Mucosa of descending colon (tissue), 3 donors: ENCODE measurements around the gene LHPP. TPM values are rescaled to one million over a fixed set of nuclear protein-coding genes. Genes with fewer than 3 reads are reported as not detected.
A peak's percentile ranks its signal among the peaks of the same experiment; 100 is the strongest.

ENCODE experiments used
- ATAC-seq: fragments of 200-7000 bp; cut with Tn5 transposase; one replicate; pipeline ENCODE4 v1.9.1; 2020; ENCODE audit warnings: mild to moderate bottlenecking, moderate library complexity
- DNase-seq, 3 donors: peaks; one replicate each; pipeline ENCODE4 v3.0.0-alpha.2; 2020
- H3K36me3 ChIP-seq: fragments of 200-600 bp; one replicate; pipeline ENCODE4 v1.8.0; 2021; ENCODE audit warnings: low read depth, mild to moderate bottlenecking
- H3K4me1 ChIP-seq: fragments of 200-600 bp; one replicate; pipeline ENCODE4 v1.8.0; 2021; ENCODE audit warnings: low read depth, mild to moderate bottlenecking
- H3K4me3 ChIP-seq: fragments of 200-600 bp; one replicate; pipeline ENCODE4 v1.8.0; 2021; ENCODE audit warnings: mild to moderate bottlenecking
- H3K9me3 ChIP-seq: fragments of 200-600 bp; one replicate; pipeline ENCODE4 v1.8.0; 2021; ENCODE audit warnings: mild to moderate bottlenecking
- CTCF ChIP-seq: fragments of 200-600 bp; IDR thresholded peaks from one replicate; pipeline ENCODE4 v1.8.0; 2022; ENCODE audit warnings: antibody characterized with exemption, mild to moderate bottlenecking
- intact Hi-C, 2 donors: fragments of 100-400 bp; cut with DNase I in 1 of 2; cut with micrococcal nuclease in 1 of 2; formaldehyde crosslinking; loops; one replicate each; pipeline versions ENCODE4 v1.11.0 to v1.11.1; 2022; cut with DNase I, micrococcal nuclease
- total RNA-seq, 3 donors: library from RNA; stranded (reverse); fragmentation: NEBNext Ultra II Directional in 2 of 3; extraction: Animal tissue kit (Norgen Biotek cat#: 25700) in 2 of 3; gene quantifications; one replicate each; pipeline versions ENCODE4 v1.2.1 to v1.2.4, GENCODE V29; 2021 to 2023
- donor health status: DM: no; HTN: no; CAD: no; lungs with moderate emphysema.
- donor health status: DM: no; HTN: no; CAD: no.
- donor health status: DM: no; HTN: yes; CAD: no.

Gene LHPP
- total RNA-seq, 3 donors from 2014 or later = 19.7 to 46.7 (median 26.5) TPM

- DNase-seq (peak in 2 of 3 donors; percentile 3 to 16), ATAC-seq (no peak)
- no peak overlapping the region for H3K4me3 ChIP-seq
- H3K9me3 ChIP-seq = no peaks in the 10 kb centered on the region
- no peaks in the 10 kb centered on the region for H3K36me3 ChIP-seq
- H3K4me1 ChIP-seq = no peaks in the 10 kb centered on the region
- intact Hi-C loops = no loop called here
- TF ChIP-seq CTCF = no peak
Observed at GRCh38 chr10:124601016-124601415, 139.4 kb downstream of the LHPP start.

GRCh38 chr10:124601431-124602120, 140.0 kb downstream of the LHPP start:
- H3K9me3 ChIP-seq = no peaks in the 10 kb centered on the region
- no peak for TF ChIP-seq CTCF
- H3K4me1 ChIP-seq = no peaks in the 10 kb centered on the region
- peak; percentile 47 for ATAC-seq
- no peaks in the 10 kb centered on the region for H3K36me3 ChIP-seq
- H3K4me3 ChIP-seq = no peak overlapping the region
- intact Hi-C loops = no loop called here
- DNase-seq = peak in 2 of 3 donors; percentile 21 to 76

- TF ChIP-seq CTCF = no peak
- intact Hi-C loops = no loop called here
Observed at GRCh38 chr10:124602121-124602561, 140.5 kb downstream of the LHPP start.

GRCh38 chr10:124602646-124603365, 141.2 kb downstream of the LHPP start:
- H3K4me1 ChIP-seq = no peaks in the 10 kb centered on the region
- ATAC-seq = no peak
- no peaks in the 10 kb centered on the region for H3K36me3 ChIP-seq
- no peak for TF ChIP-seq CTCF
- no peaks in the 10 kb centered on the region for H3K9me3 ChIP-seq
- DNase-seq = peak in 2 of 3 donors; percentile 22 to 50
- H3K4me3 ChIP-seq = no peak overlapping the region
- intact Hi-C loops = no loop called here

More at GRCh38 chr10:124602121-124602561, 140.5 kb downstream of the LHPP start:
- peak in 2 of 3 donors; percentile 16 to 38 for DNase-seq
- Histone ChIP-seq H3K9me3 (no peaks in the 10 kb centered on the region), H3K4me1 (no peaks in the 10 kb centered on the region), H3K36me3 (no peaks in the 10 kb centered on the region), H3K4me3 (no peak overlapping the region)
- ATAC-seq = no peak

- ATAC-seq (no peak), DNase-seq (peak in 2 of 3 donors; percentile 13 to 44)
- intact Hi-C loops = no loop called here
- H3K36me3 ChIP-seq = no peaks in the 10 kb centered on the region
- H3K4me1 ChIP-seq = no peaks in the 10 kb centered on the region
- no peak for TF ChIP-seq CTCF
- no peak overlapping the region for H3K4me3 ChIP-seq
- H3K9me3 ChIP-seq = no peaks in the 10 kb centered on the region
Observed at GRCh38 chr10:124603376-124604213, 142.0 kb downstream of the LHPP start.
